ENCODE data around the gene DRAP1.

DRAP1 gene

GRCh38 chr11:65961267-65962140, 42.3 kb downstream of the DRAP1 start, which contains the start of gene SART1:
Gene SART1 (plus strand): TSS chr11:65961734. CDS start chr11:65961781, 47 bp downstream.
- DNase-seq (ENCODE audit: low read depth in 2 of 2) = peak; percentile 97

DNA sequence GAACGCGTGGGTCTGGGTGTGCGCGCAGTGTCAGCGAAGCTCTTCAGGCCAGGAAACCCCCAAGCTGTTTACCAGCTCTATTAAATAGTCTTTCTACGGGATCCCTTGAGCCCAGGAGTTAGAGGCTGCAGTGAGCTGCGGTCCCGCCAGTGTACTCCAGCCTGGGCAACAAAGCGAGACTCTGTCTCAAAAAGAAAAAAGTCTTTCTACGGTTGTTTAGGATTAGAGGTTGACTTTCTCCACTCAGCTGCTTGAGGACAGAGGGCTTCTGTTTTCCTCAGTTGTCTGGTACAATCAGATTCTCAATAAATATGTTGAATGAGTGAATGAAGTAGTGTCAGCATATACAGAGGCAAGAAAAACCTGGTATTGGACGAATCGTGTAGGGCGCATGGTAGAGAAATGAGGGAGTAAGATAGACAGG, 42.9 kb downstream of the DRAP1 start:
- DNase-seq (ENCODE audit: low read depth in 2 of 2) = no peak

DNA sequence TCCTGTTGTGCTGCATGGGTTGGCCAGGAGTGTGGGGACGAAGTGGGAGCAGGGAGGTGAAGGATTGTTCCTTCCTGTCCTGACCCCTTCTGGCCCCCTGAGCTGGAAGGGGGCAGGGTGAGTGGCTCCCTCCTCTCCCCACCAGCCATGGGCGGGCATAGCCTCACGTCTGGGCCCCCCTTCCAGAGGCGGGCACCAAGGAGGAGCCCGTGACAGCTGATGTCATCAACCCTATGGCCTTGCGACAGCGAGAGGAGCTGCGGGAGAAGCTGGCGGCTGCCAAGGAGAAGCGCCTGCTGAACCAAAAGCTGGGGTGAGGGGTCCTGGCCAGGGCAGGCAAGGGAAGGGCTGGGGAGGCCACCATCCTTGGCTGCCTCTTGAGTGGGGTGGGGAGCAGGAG, 45.7 kb downstream of the DRAP1 start:
- no peak for DNase-seq (ENCODE audit: low read depth in 2 of 2)

GRCh38 chr11:65965986-65966762, 46.9 kb downstream of the DRAP1 start:
- no peak for DNase-seq (ENCODE audit: low read depth in 2 of 2)

GRCh38 chr11:65967329-65967934, 48.2 kb downstream of the DRAP1 start:
- no peak for DNase-seq (ENCODE audit: low read depth in 2 of 2)

DNA sequence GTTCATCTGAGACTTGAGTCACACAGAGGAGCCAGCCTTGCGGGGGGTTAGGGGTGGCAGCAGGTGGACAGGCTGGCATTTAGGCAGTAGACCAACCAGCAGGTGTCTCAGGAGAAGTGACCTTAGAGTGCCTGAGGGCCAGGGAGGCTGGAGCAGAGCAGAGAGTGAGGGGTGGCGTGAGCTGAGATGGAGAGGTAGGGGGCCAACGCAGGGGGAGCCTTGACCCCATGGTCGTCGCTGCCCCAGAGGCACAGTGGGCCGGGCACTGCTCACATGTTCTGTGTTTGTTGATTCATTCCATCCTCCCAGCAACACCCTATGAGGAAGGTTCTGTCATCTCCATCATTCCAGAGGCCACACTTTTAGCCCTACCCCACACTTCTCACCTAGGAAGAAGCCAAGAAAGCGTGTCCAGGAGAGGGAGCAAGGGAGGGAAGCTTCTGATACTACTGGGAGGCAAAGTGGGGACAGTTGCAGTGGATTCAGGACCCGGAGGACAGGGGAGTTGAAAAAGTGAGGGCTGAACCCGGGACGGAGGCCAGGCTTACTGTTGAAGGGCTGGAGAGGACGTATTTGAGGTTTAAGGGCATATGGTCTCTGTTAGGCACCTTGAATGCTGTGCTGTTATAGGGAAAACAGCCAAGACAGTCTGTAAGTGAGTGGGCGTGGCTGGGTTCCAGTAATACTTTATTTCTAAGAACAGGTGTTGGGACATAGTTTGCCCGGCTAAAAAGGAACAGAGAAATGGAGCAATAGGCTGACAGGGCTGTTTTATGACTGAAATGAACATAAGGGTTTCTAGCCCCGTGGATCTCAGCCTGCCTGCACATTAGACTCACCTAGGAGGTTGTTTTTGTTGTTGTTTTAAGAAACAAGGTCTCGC, 49.6 kb downstream of the DRAP1 start:
- DNase-seq (ENCODE audit: low read depth in 2 of 2) = no peak

Measured in stimulated activated CD8-positive, alpha-beta memory T cell treated with anti-CD3 and anti-CD28 coated beads, Interleukin-15, amount 100 ng/mL, for 48 hours (primary cell).